Stimulated activated CD4-positive, alpha-beta T cell treated with anti-CD3 and anti-CD28 coated beads, Interleukin-1b, Interleukin-23, amount 100 ng/mL, for 1 hour (primary cell): ENCODE measurements around the gene ABHD16B.

ENCODE experiments used
- DNase-seq, 2 donors: peaks; one replicate each; pipeline ENCODE4 v3.0.0-alpha.2; 2020; ENCODE audit warnings: low read depth in 2 of 2

ABHD16B gene

GRCh38 chr20:63861365-63861934 lies at the start of gene ABHD16B:
TSS of gene ABHD16B (plus strand) at chr20:63861498. CDS start at chr20:63861541, 43 bp downstream.
- no peak for DNase-seq

DNA sequence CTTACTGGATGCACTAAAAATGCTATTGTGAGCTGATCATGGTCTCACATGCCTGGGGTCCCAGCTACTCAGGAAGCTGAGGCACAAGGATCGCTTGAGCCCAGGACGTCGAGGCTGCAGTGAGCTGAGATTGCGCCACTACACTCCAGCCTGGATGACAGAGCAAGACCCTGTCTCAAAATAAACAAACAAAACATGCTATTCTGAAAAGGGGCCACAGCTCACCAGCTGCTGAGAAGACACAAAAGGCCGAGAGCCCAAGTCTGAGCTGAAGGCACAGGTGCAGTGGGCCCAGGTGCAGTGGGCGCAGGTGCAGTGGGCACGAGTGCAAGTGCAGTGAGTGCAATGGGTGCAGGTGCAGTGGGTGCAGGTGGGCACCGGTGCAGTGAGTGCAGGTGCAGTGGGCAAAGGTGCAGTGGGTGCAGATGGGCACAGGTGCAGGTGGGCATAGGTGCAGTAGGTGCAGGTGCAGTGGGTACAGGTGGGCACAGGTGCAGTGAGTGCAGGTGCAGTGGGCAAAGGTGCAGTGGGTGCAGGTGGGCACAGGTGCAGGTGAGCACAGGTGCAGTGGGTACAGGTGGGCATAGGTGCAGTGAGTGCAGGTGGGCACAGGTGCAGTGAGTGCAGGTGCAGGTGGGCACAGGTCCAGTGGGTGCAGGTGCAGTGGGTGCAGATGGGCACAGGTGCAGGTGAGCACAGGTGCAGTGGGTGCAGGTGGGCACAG lies 46.2 kb upstream of the ABHD16B start:
- no peak for DNase-seq

- DNase-seq: no peak
Measured at GRCh38 chr20:63815615-63816253, 45.6 kb upstream of the ABHD16B start.

- DNase-seq: no peak
Measured at GRCh38 chr20:63819224-63819921, 41.9 kb upstream of the ABHD16B start.

GRCh38 chr20:63821811-63822210 lies 39.5 kb upstream of the ABHD16B start:
- no peak for DNase-seq

DNA sequence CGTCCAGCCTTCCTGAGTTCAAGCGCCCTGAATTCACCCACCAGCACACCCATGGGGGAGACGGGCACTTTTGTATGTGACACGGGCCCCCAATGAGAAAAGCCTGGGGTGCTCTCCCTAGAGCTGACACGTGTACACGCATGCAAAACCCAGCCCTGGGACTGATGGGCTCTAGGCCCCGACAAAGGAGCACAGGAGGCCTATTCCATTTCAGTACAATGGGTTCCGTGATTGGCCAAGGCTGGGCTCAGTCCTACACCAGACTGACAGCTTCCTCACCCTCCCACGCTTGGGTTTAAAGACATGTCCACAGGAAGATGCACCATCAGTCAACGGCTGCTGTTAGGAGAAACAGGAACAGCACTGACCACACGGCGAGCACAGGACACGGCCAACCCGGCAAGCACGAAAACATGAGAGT lies 39.0 kb upstream of the ABHD16B start:
- DNase-seq: no peak

DNA sequence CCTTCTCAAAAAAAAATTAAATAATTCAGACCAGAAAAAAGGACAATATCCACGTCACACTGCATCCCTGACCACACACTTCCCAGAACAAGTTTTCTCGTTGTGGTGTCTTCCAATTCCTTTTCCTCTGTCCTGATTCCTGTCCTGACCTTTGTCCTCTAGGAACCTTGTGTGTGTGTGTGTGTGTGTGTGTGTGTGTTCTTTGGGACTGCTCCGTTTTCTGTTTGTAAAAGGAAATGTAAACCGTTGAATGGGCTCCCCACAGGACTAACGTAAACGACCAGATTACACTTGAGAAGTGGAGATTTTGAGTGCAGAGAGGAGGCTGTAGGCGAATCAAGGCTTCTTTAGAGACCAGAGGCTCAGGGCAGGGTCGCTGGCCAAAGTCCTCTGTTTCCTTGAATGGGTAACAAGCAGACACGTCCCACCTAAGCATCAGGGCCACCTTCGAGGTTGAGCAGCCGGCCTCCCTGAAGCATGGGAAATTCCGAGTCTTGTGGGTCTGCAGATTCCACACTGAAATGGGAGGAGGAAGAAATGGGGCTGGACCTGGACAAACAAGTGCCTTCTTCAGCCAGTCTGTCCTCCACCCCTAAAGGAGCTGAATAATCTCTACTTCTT lies 37.5 kb upstream of the ABHD16B start:
- no peak for DNase-seq

- DNase-seq: no peak
Measured at GRCh38 chr20:63825331-63826118, 35.8 kb upstream of the ABHD16B start.

DNA sequence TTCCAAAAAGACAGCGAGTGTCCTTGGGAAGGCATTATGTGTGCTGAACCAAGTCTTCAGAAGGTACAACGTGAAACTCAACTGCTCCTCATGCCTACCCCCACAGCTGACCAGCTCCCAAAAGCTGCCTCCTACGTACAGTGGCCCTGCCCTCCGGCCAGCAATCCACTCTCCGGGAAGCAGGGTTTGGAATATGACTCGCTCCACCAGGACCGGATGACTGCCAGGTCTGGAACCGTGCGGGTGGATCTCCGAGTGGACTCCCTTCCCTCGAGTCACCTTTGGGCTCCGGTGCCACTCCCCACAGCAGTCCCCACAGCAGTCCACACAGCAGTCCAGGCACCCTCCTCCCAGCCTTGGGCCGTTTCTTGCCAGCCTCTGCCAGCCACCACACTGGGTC lies 34.5 kb upstream of the ABHD16B start:
- no peak for DNase-seq

DNA sequence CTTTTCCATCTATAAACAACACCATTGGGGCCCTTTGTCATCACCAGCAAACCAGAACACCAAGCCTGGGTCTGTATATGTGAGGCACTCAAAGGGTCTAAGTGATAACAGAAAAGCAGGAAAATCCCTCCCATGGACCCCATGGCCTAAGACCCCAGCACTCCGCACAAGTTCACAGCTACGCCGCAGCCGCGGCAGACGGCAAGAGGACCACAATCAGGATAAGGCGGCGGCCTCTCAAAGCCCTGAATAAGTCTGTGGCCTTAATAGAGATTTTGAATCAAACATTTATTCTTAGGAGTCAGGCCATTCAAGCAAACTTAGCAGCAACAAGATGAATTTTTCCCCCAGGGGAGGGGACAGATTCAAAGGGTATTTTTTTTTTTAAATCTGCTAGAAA lies 33.2 kb upstream of the ABHD16B start:
- DNase-seq: no peak

DNA sequence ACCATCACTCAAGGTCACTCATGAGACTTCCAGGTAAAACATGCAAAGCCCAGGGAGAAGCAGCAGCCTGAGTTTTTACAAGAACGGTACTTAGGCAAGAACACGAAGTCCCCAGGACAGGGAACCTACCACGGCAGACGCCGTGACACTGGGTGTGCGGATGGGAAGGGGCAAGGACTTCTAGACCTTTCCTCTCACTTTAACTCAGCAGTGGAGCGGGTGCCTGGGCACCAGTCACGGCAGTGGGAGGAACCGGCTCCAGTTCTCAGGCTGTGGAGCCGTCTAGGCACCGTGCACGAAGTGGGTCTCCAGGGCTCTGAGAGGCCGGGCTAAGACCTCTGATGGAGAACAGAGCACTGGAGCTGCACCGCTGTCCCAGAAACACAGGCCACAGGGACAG lies 32.8 kb upstream of the ABHD16B start:
- no peak for DNase-seq

DNA sequence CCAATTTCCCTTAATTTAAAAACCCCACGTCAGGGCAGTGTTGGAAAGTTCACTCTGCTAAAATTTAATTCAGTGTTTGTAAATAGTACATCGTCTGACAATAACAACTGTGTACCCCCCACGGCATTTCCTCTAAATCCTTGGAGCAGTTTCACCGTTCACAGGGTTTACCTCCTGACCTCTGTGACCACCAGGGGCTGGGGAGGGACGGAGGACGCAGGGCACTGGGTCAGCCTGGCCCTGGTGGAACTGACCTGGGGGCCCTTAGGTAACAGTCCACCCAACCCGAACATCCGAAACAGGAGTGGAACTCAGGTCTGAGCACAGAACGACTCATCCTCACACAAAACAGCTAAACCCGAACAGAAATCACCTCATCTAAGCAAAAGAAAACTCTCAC lies 32.3 kb upstream of the ABHD16B start:
- DNase-seq: no peak

DNA sequence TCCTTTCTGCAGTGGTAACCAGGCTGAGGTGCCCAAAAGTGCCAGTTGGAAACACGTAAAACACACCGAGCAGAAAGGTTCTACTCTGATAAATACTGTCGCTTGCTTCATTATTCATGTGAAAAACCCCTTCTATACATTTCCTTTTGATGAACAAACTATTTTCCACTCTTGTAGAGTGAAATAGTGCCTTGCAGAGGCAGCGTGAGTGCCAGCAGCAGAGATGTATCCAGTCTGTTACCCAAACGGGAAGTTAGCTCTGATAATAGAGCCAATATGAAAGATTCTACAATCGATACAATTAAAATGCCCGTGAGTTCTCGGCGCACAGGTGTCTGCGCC lies 31.7 kb upstream of the ABHD16B start:
- no peak for DNase-seq

DNA sequence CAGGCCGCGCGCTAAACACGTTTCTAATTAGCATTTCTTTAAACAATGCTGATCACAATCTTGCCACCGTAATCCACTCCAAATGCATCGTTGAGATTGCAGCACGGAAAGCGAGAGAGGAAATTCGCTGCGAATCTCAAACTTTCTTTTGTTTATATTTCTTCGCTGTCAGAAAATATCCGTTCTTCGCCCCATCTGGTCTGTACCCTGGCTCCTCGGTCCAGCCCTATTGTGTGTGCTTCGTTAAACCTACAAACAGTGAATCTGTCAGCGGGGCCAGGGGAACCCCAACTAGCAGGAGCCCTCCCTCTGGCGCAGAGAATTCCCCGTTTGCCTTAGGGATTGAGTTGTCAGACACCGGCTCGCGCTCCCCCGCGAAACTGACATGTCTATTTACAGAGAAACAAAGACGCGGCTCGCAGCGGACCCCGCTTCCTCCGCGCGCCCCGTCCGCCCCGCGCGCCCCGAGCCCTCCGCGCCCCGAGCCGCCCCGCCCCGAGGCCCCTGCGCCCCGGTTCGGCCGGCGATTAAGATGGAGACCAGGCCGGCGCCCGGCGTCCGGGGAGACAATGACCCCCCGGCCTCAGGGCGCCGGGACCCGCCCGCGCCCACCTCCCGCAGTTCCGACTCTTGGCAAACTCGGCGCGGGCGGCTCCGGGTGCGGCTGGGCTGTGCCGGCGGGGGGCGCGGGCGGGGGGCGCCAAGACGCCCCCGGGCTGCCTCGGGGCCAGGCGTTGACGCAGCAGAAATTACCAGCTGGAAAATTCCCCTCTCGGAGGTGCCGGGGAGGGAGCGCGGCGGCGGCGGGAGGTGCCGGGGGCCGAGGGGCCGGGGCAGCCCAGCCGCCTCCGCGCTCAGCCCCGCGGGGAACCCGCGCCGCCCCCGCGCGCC lies 31.1 kb upstream of the ABHD16B start:
- DNase-seq: no peak

DNA sequence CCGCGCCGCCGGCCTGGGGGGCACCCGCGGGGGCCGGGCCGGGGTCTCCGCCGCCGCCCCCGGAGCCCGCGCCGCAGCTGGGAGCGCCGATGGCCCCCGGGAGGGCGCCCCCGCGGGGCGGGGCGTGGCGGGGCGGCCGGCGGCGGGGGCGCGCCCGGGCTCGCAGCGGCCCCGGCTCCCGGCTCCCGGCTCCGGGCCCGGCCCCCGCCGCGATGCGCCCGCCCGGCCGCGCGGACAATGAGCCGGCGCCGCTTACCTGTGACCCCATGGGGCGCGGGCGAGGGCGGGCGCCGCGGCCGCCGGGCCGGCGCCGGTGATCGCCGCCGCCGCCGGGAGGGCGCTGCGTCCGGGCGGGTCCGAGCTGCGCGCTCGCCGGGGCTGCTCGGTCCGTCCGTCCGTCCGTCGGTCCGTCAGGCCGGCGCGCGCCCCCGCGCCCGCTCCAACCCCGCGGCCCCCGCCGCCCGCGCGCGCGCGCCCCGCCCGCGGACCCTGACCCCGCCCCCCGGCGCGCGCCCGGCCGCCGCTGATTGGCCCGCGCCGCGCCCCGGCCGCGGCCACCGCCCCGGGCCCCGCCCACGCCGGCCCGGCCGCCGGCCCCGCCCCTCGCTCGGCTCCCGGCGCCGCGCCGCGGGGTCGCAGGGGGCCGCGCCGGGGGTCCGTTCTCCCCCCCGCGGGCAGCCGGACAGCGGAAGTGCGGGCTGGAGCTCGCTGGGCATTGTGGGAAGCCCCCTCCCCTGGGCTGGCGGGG lies 30.3 kb upstream of the ABHD16B start, which contains the start of gene ZBTB46:
ZBTB46 (minus strand) TSS at position 424 of the 748 bp plus-strand sequence. CDS start 40,507 bp downstream, outside the sequence.
- no peak for DNase-seq

DNA sequence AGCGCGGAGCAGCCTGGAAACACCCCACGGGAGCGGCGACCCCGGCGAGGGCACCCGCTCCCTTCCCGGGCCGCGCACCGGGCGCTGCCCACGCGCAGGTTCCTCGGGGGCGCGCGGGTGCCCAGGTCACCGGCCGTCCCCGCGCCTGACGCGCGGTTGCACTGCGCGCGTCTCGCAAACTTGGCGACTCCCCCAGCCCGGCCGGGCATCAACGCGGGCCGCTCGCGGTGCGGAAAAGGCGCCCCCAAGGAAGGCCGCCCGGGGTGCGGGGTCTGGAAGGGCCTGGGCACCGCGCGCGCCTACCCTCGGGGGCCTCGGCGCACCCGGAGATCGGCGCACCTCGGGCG lies 29.7 kb upstream of the ABHD16B start:
- no peak for DNase-seq

DNA sequence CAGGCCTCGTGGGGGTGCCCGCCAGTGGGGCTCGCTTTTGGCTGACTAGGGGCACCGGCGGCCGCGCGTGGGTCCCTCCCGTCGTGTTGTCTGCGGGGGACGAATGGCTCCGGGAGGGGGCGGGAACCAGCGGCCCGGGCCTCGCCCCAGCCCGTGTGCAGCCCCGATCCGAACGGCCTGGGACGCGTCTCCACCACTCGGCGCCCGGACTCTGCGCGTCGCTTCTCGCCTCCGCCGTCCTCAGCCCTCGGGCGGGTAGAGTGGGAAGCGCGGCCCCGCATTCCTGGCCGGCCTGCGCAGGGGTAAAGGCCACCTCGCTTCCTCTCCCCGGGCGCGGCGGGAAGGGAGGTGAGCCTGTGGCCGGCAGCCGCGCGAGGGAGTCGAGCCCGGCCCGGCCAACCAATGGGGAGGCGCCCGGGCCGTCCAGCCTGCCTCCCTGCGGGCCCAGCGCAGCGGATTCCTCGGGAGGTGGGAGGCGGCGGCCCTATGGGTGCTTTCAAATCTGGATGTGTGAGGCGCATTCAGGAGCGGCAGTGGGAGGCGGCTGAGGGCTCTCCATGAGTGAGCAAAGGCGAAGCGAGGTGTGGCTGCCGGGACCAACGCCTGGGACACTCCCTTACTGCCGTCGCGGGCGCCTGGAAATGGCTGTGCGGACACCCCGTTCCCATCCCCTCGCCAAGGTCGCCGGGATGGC lies 29.2 kb upstream of the ABHD16B start:
- no peak for DNase-seq

DNA sequence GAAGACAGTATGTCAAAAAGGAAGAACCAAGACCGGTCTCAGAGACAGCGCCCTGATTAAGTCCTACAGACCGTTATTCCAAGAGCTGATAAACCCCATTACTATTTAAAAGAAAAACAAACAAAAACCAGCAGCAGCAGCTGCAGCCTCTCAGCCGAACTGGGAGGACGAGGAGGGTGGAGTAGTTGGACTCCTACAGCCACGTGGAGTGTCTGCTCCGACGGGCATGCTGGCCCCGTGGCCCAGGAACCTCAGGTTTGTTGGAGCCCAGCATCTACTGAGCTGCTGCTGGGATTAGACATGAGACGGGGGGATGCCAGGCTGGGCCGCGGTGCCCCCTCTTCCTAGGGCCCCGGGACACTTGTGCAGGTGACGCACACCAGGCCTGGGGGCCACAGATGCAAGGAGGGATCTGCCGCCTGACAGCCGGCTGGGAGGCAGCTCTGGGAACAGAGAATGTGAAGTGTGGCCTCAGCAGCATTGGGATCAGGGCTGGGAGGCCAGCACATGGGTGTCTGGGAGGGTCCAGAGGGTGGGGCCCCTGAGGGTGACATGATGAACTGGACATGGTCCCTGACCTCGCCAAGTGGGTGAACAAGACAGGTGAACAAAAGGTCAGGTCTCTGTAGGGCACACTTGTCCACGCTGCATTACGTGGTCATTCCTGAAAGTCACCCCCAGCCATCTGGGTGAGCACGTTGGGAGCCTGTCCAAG lies 27.4 kb upstream of the ABHD16B start:
- DNase-seq: no peak
